ENCODE measurements around the gene IRF8. TPM values are rescaled to one million over a fixed set of nuclear protein-coding genes. Genes with fewer than 3 reads are reported as not detected.

The IRF8 gene
- polyA plus RNA-seq, 1 donor: 35.4 TPM

- peak; percentile 62 to 84 for DNase-seq
- no peak overlapping the region for H3K4me3 ChIP-seq (ENCODE audit: low read length)
These were observed 7.2 kb upstream of the IRF8 start for GRCh38 chr16:85891776-85892166.

GRCh38 chr16:85892760-85893159 lies 6.2 kb upstream of the IRF8 start:
- H3K4me1 ChIP-seq (ENCODE audit: control insufficient read depth, insufficient read depth, low read length): peaks cover 28% of the 10 kb centered on the region
- H3K27ac ChIP-seq (ENCODE audit: low read length): no peak overlapping the region
- H3K9me3 ChIP-seq (ENCODE audit: control insufficient read depth, low read depth, low read length): no peaks in the 10 kb centered on the region
- no CpG with 5 or more reads among the region's 4 CpGs for WGBS (ENCODE audit: insufficient coverage, low lambda C conversion rate)
- no peaks in the 10 kb centered on the region for H3K27me3 ChIP-seq (ENCODE audit: control insufficient read depth, insufficient read depth, low read length)
- no peak overlapping the region for H3K4me3 ChIP-seq (ENCODE audit: low read length)
- no peaks in the 10 kb centered on the region for H3K36me3 ChIP-seq (ENCODE audit: control insufficient read depth, insufficient read depth, low read length)
- no peak for DNase-seq

More at GRCh38 chr16:85891776-85892166, 7.2 kb upstream of the IRF8 start:
- H3K27ac ChIP-seq (ENCODE audit: low read length): peak overlapping the region; percentile 70
- no CpG with 5 or more reads among the region's 10 CpGs for WGBS (ENCODE audit: insufficient coverage, low lambda C conversion rate)
- H3K27me3 ChIP-seq (ENCODE audit: control insufficient read depth, insufficient read depth, low read length): no peaks in the 10 kb centered on the region
- H3K9me3 ChIP-seq (ENCODE audit: control insufficient read depth, low read depth, low read length): no peaks in the 10 kb centered on the region
- H3K36me3 ChIP-seq (ENCODE audit: control insufficient read depth, insufficient read depth, low read length): no peaks in the 10 kb centered on the region
- H3K4me1 ChIP-seq (ENCODE audit: control insufficient read depth, insufficient read depth, low read length): peaks cover 28% of the 10 kb centered on the region

GRCh38 chr16:85894266-85894665 lies 4.7 kb upstream of the IRF8 start:
- Histone ChIP-seq H3K4me1 (ENCODE audit: control insufficient read depth, insufficient read depth, low read length) (peaks cover 33% of the 10 kb centered on the region), H3K36me3 (ENCODE audit: control insufficient read depth, insufficient read depth, low read length) (no peaks in the 10 kb centered on the region), H3K4me3 (ENCODE audit: low read length) (no peak overlapping the region), H3K27ac (ENCODE audit: low read length) (no peak overlapping the region), H3K9me3 (ENCODE audit: control insufficient read depth, low read depth, low read length) (no peaks in the 10 kb centered on the region), H3K27me3 (ENCODE audit: control insufficient read depth, insufficient read depth, low read length) (peaks cover 9% of the 10 kb centered on the region)
- peak in 1 of 2 donors; percentile 34 for DNase-seq
- WGBS (ENCODE audit: insufficient coverage, low lambda C conversion rate): no CpG with 5 or more reads among the region's 6 CpGs

GRCh38 chr16:85897382-85897781 lies 1.6 kb upstream of the IRF8 start:
- H3K4me3 ChIP-seq (ENCODE audit: low read length): no peak overlapping the region
- DNase-seq: peak in 1 of 2 donors; percentile 45
- H3K4me1 ChIP-seq (ENCODE audit: control insufficient read depth, insufficient read depth, low read length): peaks cover 34% of the 10 kb centered on the region
- H3K27me3 ChIP-seq (ENCODE audit: control insufficient read depth, insufficient read depth, low read length): peaks cover 9% of the 10 kb centered on the region
- no peaks in the 10 kb centered on the region for H3K36me3 ChIP-seq (ENCODE audit: control insufficient read depth, insufficient read depth, low read length)
- WGBS (ENCODE audit: insufficient coverage, low lambda C conversion rate): no CpG with 5 or more reads among the region's 2 CpGs
- H3K9me3 ChIP-seq (ENCODE audit: control insufficient read depth, low read depth, low read length): no peaks in the 10 kb centered on the region
- H3K27ac ChIP-seq (ENCODE audit: low read length): no peak overlapping the region

- WGBS (ENCODE audit: insufficient coverage, low lambda C conversion rate): no CpG with 5 or more reads among the region's 7 CpGs
- Histone ChIP-seq H3K36me3 (ENCODE audit: control insufficient read depth, insufficient read depth, low read length) (peaks cover 15% of the 10 kb centered on the region), H3K27ac (ENCODE audit: low read length) (peak overlapping the region; percentile 30), H3K9me3 (ENCODE audit: control insufficient read depth, low read depth, low read length) (no peaks in the 10 kb centered on the region), H3K4me1 (ENCODE audit: control insufficient read depth, insufficient read depth, low read length) (peaks cover 30% of the 10 kb centered on the region), H3K4me3 (ENCODE audit: low read length) (peak overlapping the region; percentile 76), H3K27me3 (ENCODE audit: control insufficient read depth, insufficient read depth, low read length) (peaks cover 9% of the 10 kb centered on the region)
- peak in 1 of 2 donors; percentile 30 for DNase-seq
These were observed 482 bp downstream of the IRF8 start for GRCh38 chr16:85899444-85899843.

GRCh38 chr16:85900027-85900792 lies 1.2 kb downstream of the IRF8 start:
- H3K4me3 ChIP-seq (ENCODE audit: low read length): peak overlapping the region; percentile 76
- peak overlapping the region; percentile 30 for H3K27ac ChIP-seq (ENCODE audit: low read length)
- peaks cover 9% of the 10 kb centered on the region for H3K27me3 ChIP-seq (ENCODE audit: control insufficient read depth, insufficient read depth, low read length)
- WGBS (ENCODE audit: insufficient coverage, low lambda C conversion rate): no CpG with 5 or more reads among the region's 17 CpGs
- no peaks in the 10 kb centered on the region for H3K9me3 ChIP-seq (ENCODE audit: control insufficient read depth, low read depth, low read length)
- peaks cover 28% of the 10 kb centered on the region for H3K4me1 ChIP-seq (ENCODE audit: control insufficient read depth, insufficient read depth, low read length)
- DNase-seq: peak in 1 of 2 donors; percentile 78
- peaks cover 23% of the 10 kb centered on the region for H3K36me3 ChIP-seq (ENCODE audit: control insufficient read depth, insufficient read depth, low read length)

- H3K27ac ChIP-seq (ENCODE audit: low read length): no peak overlapping the region
- no CpG with 5 or more reads among the region's 4 CpGs for WGBS (ENCODE audit: insufficient coverage, low lambda C conversion rate)
- no peak for DNase-seq
- peaks cover 30% of the 10 kb centered on the region for H3K36me3 ChIP-seq (ENCODE audit: control insufficient read depth, insufficient read depth, low read length)
- peaks cover 3% of the 10 kb centered on the region for H3K9me3 ChIP-seq (ENCODE audit: control insufficient read depth, low read depth, low read length)
- H3K27me3 ChIP-seq (ENCODE audit: control insufficient read depth, insufficient read depth, low read length): peaks cover 9% of the 10 kb centered on the region
- H3K4me3 ChIP-seq (ENCODE audit: low read length): peak overlapping the region; percentile 76
- peaks cover 28% of the 10 kb centered on the region for H3K4me1 ChIP-seq (ENCODE audit: control insufficient read depth, insufficient read depth, low read length)
These were observed 2.1 kb downstream of the IRF8 start for GRCh38 chr16:85901110-85901509.

GRCh38 chr16:85901773-85902365 lies 2.9 kb downstream of the IRF8 start:
- Histone ChIP-seq H3K9me3 (ENCODE audit: control insufficient read depth, low read depth, low read length) (peaks cover 3% of the 10 kb centered on the region), H3K27ac (ENCODE audit: low read length) (no peak overlapping the region), H3K4me3 (ENCODE audit: low read length) (peak overlapping the region; percentile 76), H3K27me3 (ENCODE audit: control insufficient read depth, insufficient read depth, low read length) (peaks cover 9% of the 10 kb centered on the region), H3K4me1 (ENCODE audit: control insufficient read depth, insufficient read depth, low read length) (peaks cover 28% of the 10 kb centered on the region), H3K36me3 (ENCODE audit: control insufficient read depth, insufficient read depth, low read length) (peaks cover 37% of the 10 kb centered on the region)
- no CpG with 5 or more reads among the region's 7 CpGs for WGBS (ENCODE audit: insufficient coverage, low lambda C conversion rate)
- peak in 1 of 2 donors; percentile 43 for DNase-seq

- Histone ChIP-seq H3K27me3 (ENCODE audit: control insufficient read depth, insufficient read depth, low read length) (peaks cover 9% of the 10 kb centered on the region), H3K4me3 (ENCODE audit: low read length) (peak overlapping the region; percentile 76), H3K9me3 (ENCODE audit: control insufficient read depth, low read depth, low read length) (peaks cover 3% of the 10 kb centered on the region), H3K4me1 (ENCODE audit: control insufficient read depth, insufficient read depth, low read length) (peaks cover 28% of the 10 kb centered on the region), H3K36me3 (ENCODE audit: control insufficient read depth, insufficient read depth, low read length) (peaks cover 39% of the 10 kb centered on the region), H3K27ac (ENCODE audit: low read length) (no peak overlapping the region)
- WGBS (ENCODE audit: insufficient coverage, low lambda C conversion rate): no CpG with 5 or more reads among the region's 20 CpGs
- DNase-seq: peak in 1 of 2 donors; percentile 41
These were observed 3.6 kb downstream of the IRF8 start for GRCh38 chr16:85902366-85903155.

GRCh38 chr16:85903559-85903958 lies 4.6 kb downstream of the IRF8 start:
- Histone ChIP-seq H3K4me1 (ENCODE audit: control insufficient read depth, insufficient read depth, low read length) (peaks cover 23% of the 10 kb centered on the region), H3K4me3 (ENCODE audit: low read length) (no peak overlapping the region), H3K27ac (ENCODE audit: low read length) (no peak overlapping the region), H3K9me3 (ENCODE audit: control insufficient read depth, low read depth, low read length) (peaks cover 3% of the 10 kb centered on the region), H3K27me3 (ENCODE audit: control insufficient read depth, insufficient read depth, low read length) (peaks cover 2% of the 10 kb centered on the region), H3K36me3 (ENCODE audit: control insufficient read depth, insufficient read depth, low read length) (peaks cover 41% of the 10 kb centered on the region)
- WGBS (ENCODE audit: insufficient coverage, low lambda C conversion rate): no CpG with 5 or more reads among the region's 6 CpGs
- no peak for DNase-seq
